ENCODE measurements around the gene EIF5AL1. TPM values are rescaled to one million over a fixed set of nuclear protein-coding genes. Genes with fewer than 3 reads are reported as not detected.
"Not testable (repeated sequence)": the region's sequence is repeated elsewhere in the genome, so short reads cannot be mapped to it uniquely, and the experiment has no call there.

The EIF5AL1 gene
- total and polyA plus RNA-seq, 2 experiments from 2014 or later: 2.0 to 20.4 TPM

DNA sequence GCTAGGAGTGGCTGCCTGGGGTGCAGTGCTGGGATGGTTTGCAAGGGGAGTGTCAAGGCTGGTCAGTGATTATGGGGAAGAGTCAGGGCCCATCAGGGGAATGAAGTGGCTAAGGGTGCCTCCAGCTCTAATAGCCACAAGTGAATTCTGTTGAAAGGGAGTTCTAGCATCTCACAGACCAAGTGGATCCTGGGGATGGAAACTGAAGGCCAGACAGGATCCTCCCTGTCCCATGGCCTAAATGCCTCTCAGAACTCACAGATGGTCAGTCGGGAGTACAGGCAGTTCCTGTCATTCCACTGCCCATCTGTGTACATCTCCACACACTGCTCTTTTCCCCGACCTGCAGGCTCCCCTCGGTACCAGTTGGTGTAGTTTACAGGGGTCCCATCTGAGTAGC is 44.6 kb downstream of the EIF5AL1 start:
- H3K36me3 Mint-ChIP-seq (ENCODE audit: low read depth); ATAC-seq; H3K4me3 Mint-ChIP-seq: not testable (repeated sequence)

GRCh38 chr10:79559726-79560125 is 47.4 kb downstream of the EIF5AL1 start:
- Histone ChIP-seq H3K36me3 (ENCODE audit: insufficient read depth) (no peaks in the 10 kb centered on the region), H3F3A (replicated peaks; ENCODE audit: low read depth) (no peaks in the 10 kb centered on the region), H3K27me3 (ENCODE audit: insufficient read depth) (peaks cover 15% of the 10 kb centered on the region), H3K4me2 (no peak overlapping the region), H4K20me1 (replicated peaks; ENCODE audit: insufficient read depth) (no peaks in the 10 kb centered on the region), H3K79me2 (replicated peaks; ENCODE audit: insufficient read depth) (no peaks in the 10 kb centered on the region), H3K4me3 (no peak overlapping the region), H3K9me2 (ENCODE audit: insufficient read depth) (no peaks in the 10 kb centered on the region), H2AFZ (no peak overlapping the region), H3K27ac (ENCODE audit: low read depth) (no peak overlapping the region), H3K4me1 (ENCODE audit: insufficient read depth) (peaks cover 4% of the 10 kb centered on the region)
- Mint-ChIP-seq H3K4me1 (peaks cover 9% of the 10 kb centered on the region), H3K4me3 (no peak overlapping the region), H3K27ac (no peak overlapping the region), H3K9me3 (no peaks in the 10 kb centered on the region), H3K27me3 (ENCODE audit: insufficient read depth, low read depth, poor library complexity) (no peaks in the 10 kb centered on the region), H3K36me3 (ENCODE audit: low read depth) (no peaks in the 10 kb centered on the region)
- DNase-seq (ENCODE audit: low spot score) (no peak), ATAC-seq (no peak)
- TF ChIP-seq POLR2AphosphoS5 (IDR thresholded peaks at IDR 0.05; ENCODE audit: low read depth): no peak
- TF ChIP-seq ZNF462 (CRISPR knock-in tag; IDR thresholded peaks at IDR 0.05): no peak
- no peak for TF ChIP-seq ZNF331 (CRISPR knock-in tag; IDR thresholded peaks at IDR 0.05; ENCODE audit: low read depth)
- no peak for TF ChIP-seq NANOG (IDR thresholded peaks at IDR 0.05; ENCODE audit: borderline replicate concordance)
- no peak for TF ChIP-seq ETS1 (IDR thresholded peaks at IDR 0.05)
- no peak for TF ChIP-seq ZNF114 (CRISPR knock-in tag; IDR thresholded peaks at IDR 0.05)
- TF ChIP-seq JUNB (IDR thresholded peaks at IDR 0.05; ENCODE audit: unreplicated experiment): no peak

More for the DNA sequence above, 44.6 kb downstream of the EIF5AL1 start:
- H3K9me3 Mint-ChIP-seq; H2AFZ ChIP-seq; DNase-seq (ENCODE audit: low spot score); H3K4me3 ChIP-seq; H3K27me3 ChIP-seq (ENCODE audit: insufficient read depth); H3K36me3 ChIP-seq (ENCODE audit: insufficient read depth); H3K4me1 ChIP-seq (ENCODE audit: insufficient read depth); H3K27ac ChIP-seq (ENCODE audit: low read depth); H3F3A ChIP-seq (replicated peaks; ENCODE audit: low read depth); H3K4me1 Mint-ChIP-seq; H3K27ac Mint-ChIP-seq; H3K4me2 ChIP-seq; H3K27me3 Mint-ChIP-seq (ENCODE audit: insufficient read depth, low read depth, poor library complexity); H4K20me1 ChIP-seq (replicated peaks; ENCODE audit: insufficient read depth); H3K9me2 ChIP-seq (ENCODE audit: insufficient read depth); H3K79me2 ChIP-seq (replicated peaks; ENCODE audit: insufficient read depth): not testable (repeated sequence)
